HepG2 (cell line): ENCODE results near the gene CD300H. TPM values are rescaled to one million over a fixed set of nuclear protein-coding genes. Genes with fewer than 3 reads are reported as not detected.
A peak's percentile ranks its signal among the peaks of the same experiment; 100 is the strongest.

ENCODE experiments used
- ATAC-seq: fragments of 200-7000 bp; cut with Tn5 transposase; 3 replicates; pipeline ENCODE4 v1.9.1; 2020; ENCODE audit warnings: mild to moderate bottlenecking, moderate library complexity
- BruUV-seq: library from RNA; stranded (reverse); fragments of 400-500 nt; replicated peaks from 2 replicates; lab custom pipeline; 2021; lab: Mats Ljungman, UMichigan
- CTCF ChIA-PET: fragments of 300-600 bp; formaldehyde crosslinking; extraction: SDS; loops from one replicate; lab custom pipeline; 2021; ENCODE audit warnings: low total read pairs, inconsistent platforms, low intra/inter-chr PET ratio; lab: Yijun Ruan, JAX
- POLR2A ChIA-PET: fragments of 350-600 bp; sonication (Branson Sonifier 250); formaldehyde crosslinking; loops from one replicate; lab custom pipeline; 2020; ENCODE audit warnings: antibody characterized with exemption, inconsistent platforms; lab: Yijun Ruan, JAX
- DNase-seq: peaks from one replicate; pipeline ENCODE4 v3.0.0-alpha.2; 2015; ENCODE audit warnings: low spot score
- FAIRE-seq: peaks from 3 replicates; lab custom pipeline; 2011; peaks lifted over from hg19 to GRCh38; lab: Jason Lieb, UNC
- H2AFZ ChIP-seq: one replicate; pipeline ENCODE4 v1.6.1; 2011; ENCODE audit warnings: low read length, inconsistent platforms
- H3K27ac ChIP-seq: fragments of 300-600 bp; 3 replicates; pipeline ENCODE4 v1.8.0; 2011; ENCODE audit warnings: mixed run types, mild to moderate bottlenecking, mixed read lengths, low read length, inconsistent platforms; ENCODE audit not compliant: insufficient read depth; ENCODE audit errors: extremely low read length
- H3K27me3 ChIP-seq, 2 experiments: fragments of 200-600 bp in 1 of 2; 2 replicates in 1 of 2; 3 replicates in 1 of 2; pipeline versions ENCODE4 v1.6.0 to v1.8.0; 2011; ENCODE audit warnings: low read length in 2 of 2, mild to moderate bottlenecking in 2 of 2, moderate library complexity in 2 of 2, inconsistent platforms in 1 of 2; ENCODE audit not compliant: insufficient read depth in 2 of 2, control insufficient read depth in 1 of 2
- H3K36me3 ChIP-seq, 2 experiments: fragments of 200-600 bp in 1 of 2; replicated peaks in 1 of 2; 2 replicates in 1 of 2; 3 replicates in 1 of 2; pipeline versions ENCODE4 v1.5.1 to v1.8.0; 2011; ENCODE audit warnings: low read length in 2 of 2, inconsistent platforms in 1 of 2; ENCODE audit not compliant: insufficient read depth in 2 of 2, control insufficient read depth in 1 of 2
- H3K4me1 ChIP-seq: 2 replicates; pipeline ENCODE4 v1.5.1; 2012; ENCODE audit warnings: low read length, inconsistent platforms; ENCODE audit not compliant: insufficient read depth
- H3K4me2 ChIP-seq: 2 replicates; pipeline ENCODE4 v1.6.0; 2011; ENCODE audit warnings: low read depth, low read length, inconsistent platforms
- H3K4me3 ChIP-seq, 3 experiments: fragments of 200-600 bp in 1 of 3; sonication (generic), shearing (Covaris generic) in 1 of 3; replicated peaks in 1 of 3; 2 replicates each; pipeline ENCODE4 v1.5.1; 2011 to 2016; ENCODE audit warnings: low read length in 3 of 3, inconsistent platforms in 2 of 3, low read depth in 2 of 3, mild to moderate bottlenecking in 2 of 3, control low read depth in 1 of 3, mixed read lengths in 1 of 3; ENCODE audit not compliant: insufficient read depth in 1 of 3
- H3K79me2 ChIP-seq: one replicate; pipeline ENCODE4 v1.6.1; 2011; ENCODE audit warnings: low read length, inconsistent platforms; ENCODE audit not compliant: insufficient read depth
- H3K9ac ChIP-seq: 2 replicates; pipeline ENCODE4 v1.6.0; 2011; ENCODE audit warnings: mild to moderate bottlenecking, low read depth, low read length, inconsistent platforms; ENCODE audit not compliant: insufficient read depth
- H3K9me3 ChIP-seq: 2 replicates; pipeline ENCODE4 v1.5.1; 2012; ENCODE audit warnings: mild to moderate bottlenecking, low read length
- H4K20me1 ChIP-seq: 2 replicates; pipeline ENCODE4 v1.6.0; 2011; ENCODE audit warnings: inconsistent platforms, mild to moderate bottlenecking, low read length, moderate library complexity; ENCODE audit not compliant: insufficient read depth
- FOXA1 ChIP-seq, 2 experiments: fragments of 450-650 bp in 1 of 2; sonication (generic) in 1 of 2; formaldehyde crosslinking in 1 of 2; IDR thresholded peaks; 2 replicates each; pipeline versions ENCODE4 v1.4.0 to v1.6.1; 2016 to 2020; ENCODE audit warnings: missing genetic modification reagents in 1 of 2
- GMEB2 ChIP-seq: IDR thresholded peaks from 2 replicates; pipeline ENCODE4 v1.6.1; 2016; ENCODE audit warnings: missing biosample characterization, missing genetic modification reagents, low read depth
- GZF1 ChIP-seq: sonication (generic); formaldehyde crosslinking; IDR thresholded peaks from 2 replicates; pipeline ENCODE4 v1.5.1; 2020; ENCODE audit warnings: mild to moderate bottlenecking, missing genetic modification reagents
- PHB2 ChIP-seq: fragments of 450-650 bp; IDR thresholded peaks from 2 replicates; pipeline ENCODE4 v1.6.1; 2018; ENCODE audit not compliant: partially characterized antibody
- SP1 ChIP-seq, 2 experiments: fragments of 450-650 bp in 1 of 2; sonication (generic) in 1 of 2; formaldehyde crosslinking in 1 of 2; IDR thresholded peaks; 2 replicates each; pipeline versions ENCODE4 v1.4.0 to v1.6.1; 2016 to 2020; ENCODE audit warnings: missing genetic modification reagents in 1 of 2
- ZNF691 ChIP-seq: sonication (generic); formaldehyde crosslinking; IDR thresholded peaks from 2 replicates; pipeline ENCODE4 v1.4.0; 2020; ENCODE audit warnings: missing genetic modification reagents, low read depth, mild to moderate bottlenecking, borderline replicate concordance
- ZNF766 ChIP-seq: sonication (generic); formaldehyde crosslinking; IDR thresholded peaks from 2 replicates; pipeline ENCODE4 v1.5.0; 2020; ENCODE audit warnings: missing genetic modification reagents, borderline replicate concordance
- WGBS: methylation state at CpG from one replicate; pipeline ENCODE4 v1.1.6; 2017; ENCODE audit warnings: low lambda C conversion rate; 5-methylcytosine and 5-hydroxymethylcytosine counted together
- in situ Hi-C: cut with HindIII; loops from 2 replicates; pipeline ENCODE4 v1.10.0; 2017; ENCODE audit warnings: low pct_unique_long_range_greater_than_20kb; ENCODE audit not compliant: extremely low pct_ligation_motif_present
- intact Hi-C: fragments of 100-400 bp; cut with micrococcal nuclease; formaldehyde crosslinking; loops from one replicate; pipeline ENCODE4 v1.10.0; 2022; ENCODE audit not compliant: unreplicated experiment
- polyA plus RNA-seq, 8 experiments: library from polyadenylated mRNA; depleted of rRNA in 3 of 8; stranded (reverse) in 7 of 8; unstranded in 1 of 8; fragments of >200 nt; fragmentation: Illumina TruSeq in 4 of 8; extraction: Trizol in 4 of 8; gene quantifications; 2 replicates each; pipeline versions ENCODE4 v1.2.1 to v1.2.3, GENCODE V29; 2011 to 2016; ENCODE audit warnings: low read depth in 4 of 8, missing spikeins in 1 of 8, mixed read lengths in 1 of 8; ENCODE audit not compliant: insufficient read depth in 1 of 8
- total RNA-seq, 5 experiments: library from RNA; depleted of rRNA; stranded (reverse); fragments of >200 nt; fragmentation: Illumina TruSeq; extraction: Trizol; gene quantifications; 2 replicates each; pipeline ENCODE4 v1.2.3, GENCODE V29; 2016; ENCODE audit warnings: low read depth in 1 of 5
- TF ChIP-seq, protein P1 (sequence below): sonication (generic); formaldehyde crosslinking; IDR thresholded peaks from 2 replicates; pipeline ENCODE4 v1.9.0; 2021; ENCODE audit warnings: missing genetic modification reagents, borderline replicate concordance

Gene CD300H
- total and polyA plus RNA-seq, 2 of the 13 experiments (the other 11 are each of a cell fraction or from before 2014, with no cell fraction given): not detected

- TF ChIP-seq ZNF766 (CRISPR knock-in tag): no peak
- TF ChIP-seq ZNF691 (CRISPR knock-in tag): no peak
- no peak for TF ChIP-seq GZF1 (CRISPR knock-in tag)
- TF ChIP-seq, all 625 proteins: peak for 6
These were observed 2.0 kb upstream of the CD300H start (continued) for GRCh38 chr17:74569020-74570003.

DNA sequence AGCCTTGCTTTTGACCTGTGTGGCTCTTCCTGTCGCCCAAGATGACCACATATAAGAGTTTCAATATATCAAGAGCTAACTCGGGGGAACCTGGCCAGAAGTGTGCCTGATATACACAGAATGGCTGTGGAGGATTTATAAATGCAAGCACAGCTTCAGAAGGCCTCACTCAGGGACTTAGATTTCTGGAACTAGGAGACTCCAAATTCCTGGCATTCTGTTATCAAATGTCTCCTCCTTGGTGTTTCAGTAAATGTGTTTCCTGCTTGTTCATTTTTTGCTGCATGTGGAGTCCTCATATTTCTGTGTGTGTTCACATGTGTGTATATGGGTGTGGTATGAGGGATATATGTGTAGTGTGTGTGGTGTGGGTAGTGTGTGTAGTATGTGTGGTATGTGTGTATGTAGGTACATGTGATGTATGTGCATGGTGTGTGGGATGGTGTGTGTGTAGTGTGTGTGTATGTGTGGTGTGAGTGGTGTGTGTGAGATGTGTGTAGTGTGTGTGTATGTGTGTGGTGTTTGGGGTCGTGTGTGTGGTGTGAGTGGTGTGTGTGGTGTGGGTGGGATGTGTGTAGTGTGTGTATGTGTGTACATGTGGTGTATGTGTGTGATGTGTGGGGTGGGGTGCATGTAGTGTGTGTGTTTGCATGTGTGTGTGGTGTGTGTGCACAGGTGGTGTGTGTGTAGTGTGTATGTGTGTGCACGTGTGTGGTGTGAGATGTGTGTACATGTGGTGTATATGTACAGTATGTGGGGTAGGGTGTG is 981 bp upstream of the CD300H start:
- H2AFZ ChIP-seq: no peak overlapping the region
- no peaks in the 10 kb centered on the region for H3K4me1 ChIP-seq
- TF ChIP-seq GMEB2 (CRISPR knock-in tag) (no peak), PHB2 (peak; percentile 11), FOXA1 (IDR thresholded peaks at IDR 0.05) (0 out of 2 replicates have a peak, but pooled peaks have one; percentile 9), FOXA1 (CRISPR knock-in tag; IDR thresholded peaks at IDR 0.05) (no peak), SP1 (IDR thresholded peaks at IDR 0.05) (peak; percentile 23; the same call in 1 of the 2 replicates), SP1 (CRISPR knock-in tag; IDR thresholded peaks at IDR 0.05) (no peak)
- TF ChIP-seq, protein P1, sequence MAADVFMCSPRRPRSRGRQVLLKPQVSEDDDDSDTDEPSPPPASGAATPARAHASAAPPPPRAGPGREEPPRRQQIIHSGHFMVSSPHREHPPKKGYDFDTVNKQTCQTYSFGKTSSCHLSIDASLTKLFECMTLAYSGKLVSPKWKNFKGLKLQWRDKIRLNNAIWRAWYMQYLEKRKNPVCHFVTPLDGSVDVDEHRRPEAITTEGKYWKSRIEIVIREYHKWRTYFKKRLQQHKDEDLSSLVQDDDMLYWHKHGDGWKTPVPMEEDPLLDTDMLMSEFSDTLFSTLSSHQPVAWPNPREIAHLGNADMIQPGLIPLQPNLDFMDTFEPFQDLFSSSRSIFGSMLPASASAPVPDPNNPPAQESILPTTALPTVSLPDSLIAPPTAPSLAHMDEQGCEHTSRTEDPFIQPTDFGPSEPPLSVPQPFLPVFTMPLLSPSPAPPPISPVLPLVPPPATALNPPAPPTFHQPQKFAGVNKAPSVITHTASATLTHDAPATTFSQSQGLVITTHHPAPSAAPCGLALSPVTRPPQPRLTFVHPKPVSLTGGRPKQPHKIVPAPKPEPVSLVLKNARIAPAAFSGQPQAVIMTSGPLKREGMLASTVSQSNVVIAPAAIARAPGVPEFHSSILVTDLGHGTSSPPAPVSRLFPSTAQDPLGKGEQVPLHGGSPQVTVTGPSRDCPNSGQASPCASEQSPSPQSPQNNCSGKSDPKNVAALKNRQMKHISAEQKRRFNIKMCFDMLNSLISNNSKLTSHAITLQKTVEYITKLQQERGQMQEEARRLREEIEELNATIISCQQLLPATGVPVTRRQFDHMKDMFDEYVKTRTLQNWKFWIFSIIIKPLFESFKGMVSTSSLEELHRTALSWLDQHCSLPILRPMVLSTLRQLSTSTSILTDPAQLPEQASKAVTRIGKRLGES (CRISPR knock-in tag): no peak
- ChIA-PET POLR2A (no interaction called here), CTCF (no interaction called here)
- no peaks in the 10 kb centered on the region for H4K20me1 ChIP-seq
- H3K9me3 ChIP-seq: no peaks in the 10 kb centered on the region
- no peaks in the 10 kb centered on the region for H3K79me2 ChIP-seq
- intact Hi-C loops (no loop called here), in situ Hi-C loops (no loop called here)
- H3K36me3 ChIP-seq: no peaks in the 10 kb centered on the region
- H3K4me3 ChIP-seq: no peak overlapping the region
- H3K9ac ChIP-seq: no peak overlapping the region
- no peak overlapping the region for H3K4me2 ChIP-seq
- no TSS peak for BruUV-seq
- no peak overlapping the region for H3K27ac ChIP-seq
- ATAC-seq (no peak), DNase-seq (no peak), FAIRE-seq (peak; percentile 82)
- H3K27me3 ChIP-seq: peaks cover 5 to 40% of the 10 kb centered on the region in 2 experiments
- WGBS: 0% methylated on average over 4 of the region's 4 CpGs
